SIG-M5 treated with dmso at 0.1 percent for 504 hours (cell line): ENCODE data around the gene SURF4.

Source experiments
- DNase-seq: peaks from one replicate; lab custom pipeline; 2025; ENCODE audit not compliant: unreplicated experiment; lab: John Stamatoyannopoulos, UW

Gene SURF4

DNA sequence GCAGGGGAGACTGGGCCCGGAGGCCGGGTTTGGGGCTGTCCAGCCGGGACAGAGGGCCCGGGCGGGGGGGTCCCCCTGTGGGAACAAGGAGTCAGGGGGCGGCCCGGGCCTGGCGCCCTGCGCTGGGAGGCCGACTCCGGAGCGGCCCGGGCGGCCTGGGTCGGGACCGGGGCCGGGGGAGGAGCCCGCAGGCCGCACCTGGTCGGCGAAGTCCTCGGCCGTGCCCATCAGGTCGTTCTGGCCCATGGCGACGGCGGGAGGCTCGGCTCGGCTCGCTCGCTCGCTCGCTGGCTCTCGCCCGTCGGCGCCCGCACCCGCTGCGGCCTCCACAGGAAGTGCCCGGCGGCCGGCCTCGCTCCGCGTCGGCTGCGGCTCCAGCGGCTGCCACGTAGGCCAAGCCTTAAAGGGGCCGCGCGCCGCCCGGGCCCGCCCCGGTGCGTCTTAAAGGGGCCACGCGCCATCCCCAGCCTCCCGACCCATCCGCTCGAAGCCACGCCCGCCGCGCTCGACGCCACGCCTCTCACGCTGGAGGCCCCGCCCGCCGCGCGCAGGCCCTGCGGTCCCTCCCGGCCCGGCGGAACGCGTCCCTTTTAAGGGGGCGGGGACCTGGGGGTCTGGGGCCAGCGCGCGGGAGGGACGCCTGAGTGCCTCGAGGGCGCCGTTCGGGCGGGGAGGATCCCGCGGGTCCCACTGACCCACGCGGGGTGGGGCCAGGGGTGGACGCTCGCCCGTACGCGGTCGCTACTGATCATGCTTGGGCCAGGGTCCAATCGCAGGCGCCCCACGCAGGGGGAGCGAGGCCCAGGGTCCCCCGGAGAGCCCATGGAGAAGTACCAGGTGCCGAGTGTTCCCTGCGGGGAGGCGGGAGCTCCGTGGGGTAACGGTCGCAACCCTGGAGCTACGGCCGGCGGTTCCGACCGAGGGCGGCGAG, at the start of gene SURF4, which contains the start of gene STKLD1:
Gene SURF4 (minus strand): TSS at position 337 of the 931 bp plus-strand sequence. CDS start 91 bp downstream, at position 246.
Gene STKLD1 (plus strand): TSS at position 643 of the 931 bp plus-strand sequence. CDS start 108 bp downstream, at position 751.
- DNase-seq = peak; percentile 83

- no peak for DNase-seq
Measured at GRCh38 chr9:133425049-133425632, 49.3 kb upstream of the SURF4 start.

- no peak for DNase-seq
Measured at GRCh38 chr9:133424187-133424586, 48.3 kb upstream of the SURF4 start.

DNA sequence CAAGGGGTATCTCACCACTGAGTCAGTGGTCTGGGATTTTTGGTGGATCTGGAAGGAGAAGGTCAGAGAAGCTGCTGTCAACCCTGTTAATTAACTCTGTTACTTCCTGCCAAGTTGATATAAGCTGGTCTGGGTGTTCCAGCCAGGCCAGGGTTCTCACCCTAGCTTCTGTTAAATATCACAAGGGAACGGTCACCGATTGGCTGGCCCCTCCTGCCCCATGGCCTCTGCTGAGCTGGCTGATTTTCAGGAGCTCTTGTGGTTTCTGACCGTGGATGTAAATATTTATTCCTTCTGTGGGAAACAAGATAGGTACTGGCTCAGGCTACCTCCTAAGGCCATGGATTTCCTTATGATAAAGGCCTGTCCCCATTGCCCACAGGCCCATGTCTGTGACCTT, 47.4 kb upstream of the SURF4 start:
- no peak for DNase-seq

DNA sequence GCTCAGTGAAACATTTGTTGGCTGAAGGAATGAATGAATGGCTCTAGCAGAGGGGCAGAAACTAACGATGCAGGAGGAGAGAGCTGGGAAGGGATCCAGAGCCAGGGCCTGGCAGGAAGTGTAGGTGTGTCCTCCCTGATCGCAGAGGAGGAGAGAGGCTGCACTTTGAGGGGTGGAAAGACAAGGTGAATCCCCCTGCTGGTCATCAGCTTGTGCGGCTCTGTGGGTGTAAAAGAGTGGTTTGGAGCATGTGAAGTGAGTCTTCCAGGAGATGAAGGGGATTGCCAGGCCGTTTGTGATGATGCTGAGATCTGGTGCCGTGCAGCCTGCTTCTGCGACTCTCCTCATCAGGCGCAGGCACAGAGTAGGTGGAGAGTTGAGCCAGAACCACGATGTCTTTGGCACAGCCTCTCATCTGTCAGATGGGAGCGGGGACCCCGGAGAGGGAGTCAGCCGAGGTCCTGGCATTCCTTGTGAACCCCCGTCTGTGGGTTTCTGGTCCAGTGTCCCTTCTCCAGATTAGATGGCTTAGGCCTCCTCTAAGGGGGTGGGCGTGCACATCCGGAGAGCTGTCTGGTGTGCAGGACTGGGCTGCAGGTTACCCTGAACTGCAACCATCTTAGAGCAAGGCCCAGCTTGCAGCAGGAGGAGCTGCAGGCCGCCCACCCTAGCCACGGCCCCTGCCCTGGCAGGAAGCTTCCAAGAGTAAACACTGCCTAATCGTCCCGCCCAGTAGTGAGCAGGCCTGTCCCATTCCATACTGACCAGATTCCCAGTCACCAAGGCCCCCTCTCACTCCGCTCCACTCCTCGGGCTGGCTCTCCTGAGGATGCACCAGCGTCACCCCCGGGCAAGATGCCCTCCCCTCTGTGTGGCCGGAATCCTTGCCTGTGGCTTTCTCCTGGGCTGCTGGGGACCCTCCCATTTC, 46.0 kb upstream of the SURF4 start, which contains the start of gene ADAMTS13:
Gene ADAMTS13 (plus strand): TSS at position 753 of the 928 bp plus-strand sequence. CDS start 77 bp downstream, at position 830.
- DNase-seq = no peak

GRCh38 chr9:133420392-133420827, 44.5 kb upstream of the SURF4 start:
- DNase-seq = no peak

- no peak for DNase-seq
Measured at GRCh38 chr9:133419005-133419404, 43.1 kb upstream of the SURF4 start.

DNA sequence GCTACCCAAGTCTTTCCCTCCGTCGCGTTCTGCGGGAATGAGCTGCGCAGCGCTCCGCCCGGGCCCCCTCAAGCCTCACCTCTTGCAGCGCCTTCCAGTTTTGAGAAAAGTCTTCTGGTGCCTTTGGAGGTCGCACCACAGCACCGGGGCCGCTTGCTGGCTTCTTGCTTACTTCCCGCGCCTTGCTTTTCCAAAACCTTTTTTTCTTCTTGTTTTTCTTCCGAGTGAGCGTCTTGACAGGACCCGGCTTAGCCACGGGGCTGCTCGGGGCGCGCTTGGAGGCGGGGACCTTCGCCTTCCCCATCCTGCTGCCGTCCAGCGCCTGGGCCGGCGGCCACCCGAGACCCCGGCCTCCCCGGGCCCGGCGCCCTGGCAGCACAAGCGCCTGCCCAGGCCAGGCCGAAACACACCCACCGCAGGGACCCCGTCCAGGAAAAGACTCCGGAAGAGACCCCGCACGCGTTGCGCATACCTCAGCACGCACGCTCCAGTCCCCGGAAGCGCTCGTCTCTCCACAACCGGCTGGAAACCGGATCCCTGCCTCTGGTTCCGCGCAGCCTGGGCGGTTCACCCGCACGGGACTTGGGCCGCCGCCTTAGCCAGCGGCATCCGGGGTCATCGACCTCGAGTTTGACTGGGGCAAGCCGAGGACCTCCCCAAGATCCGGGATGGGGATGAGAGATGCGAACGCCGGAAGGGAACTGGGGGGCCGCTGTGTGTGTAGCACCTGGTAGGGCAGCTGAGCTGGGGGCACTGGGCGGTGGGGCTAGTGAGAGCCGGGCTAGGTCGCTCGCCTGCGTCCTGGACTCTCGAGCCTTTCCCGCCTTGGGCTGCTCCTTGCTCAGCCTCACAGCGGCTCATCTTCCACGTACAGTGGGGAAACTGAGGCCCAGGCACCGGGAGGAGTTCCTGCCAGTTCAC, 41.9 kb upstream of the SURF4 start, which contains the start of gene REXO4:
Gene REXO4 (minus strand): TSS at position 470 of the 921 bp plus-strand sequence. CDS start 166 bp downstream, at position 304.
- DNase-seq = peak; percentile 82

DNA sequence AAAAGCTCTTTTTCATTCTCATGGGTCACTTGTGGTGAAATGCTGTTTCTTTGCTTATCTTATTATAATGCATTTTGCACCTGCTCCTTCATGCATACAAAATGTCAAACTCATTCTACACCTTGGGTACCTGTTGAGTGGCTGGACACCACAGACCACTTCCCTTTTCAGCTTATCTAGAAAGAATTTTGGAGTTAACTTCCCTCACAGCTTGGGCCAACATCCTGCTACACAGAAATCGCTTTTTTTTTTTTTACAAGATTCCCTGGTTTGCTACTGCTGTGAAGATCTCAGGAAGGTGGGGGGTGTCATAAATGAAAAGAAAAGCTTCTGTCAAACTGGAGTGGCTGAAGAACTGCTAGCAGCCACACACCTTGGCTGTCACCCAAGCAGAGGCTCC, 39.3 kb upstream of the SURF4 start:
- DNase-seq = no peak

- DNase-seq = no peak
Measured at GRCh38 chr9:133408042-133408441, 32.2 kb upstream of the SURF4 start.

- peak; percentile 71 for DNase-seq
Measured at GRCh38 chr9:133406480-133407307, 30.8 kb upstream of the SURF4 start.

DNA sequence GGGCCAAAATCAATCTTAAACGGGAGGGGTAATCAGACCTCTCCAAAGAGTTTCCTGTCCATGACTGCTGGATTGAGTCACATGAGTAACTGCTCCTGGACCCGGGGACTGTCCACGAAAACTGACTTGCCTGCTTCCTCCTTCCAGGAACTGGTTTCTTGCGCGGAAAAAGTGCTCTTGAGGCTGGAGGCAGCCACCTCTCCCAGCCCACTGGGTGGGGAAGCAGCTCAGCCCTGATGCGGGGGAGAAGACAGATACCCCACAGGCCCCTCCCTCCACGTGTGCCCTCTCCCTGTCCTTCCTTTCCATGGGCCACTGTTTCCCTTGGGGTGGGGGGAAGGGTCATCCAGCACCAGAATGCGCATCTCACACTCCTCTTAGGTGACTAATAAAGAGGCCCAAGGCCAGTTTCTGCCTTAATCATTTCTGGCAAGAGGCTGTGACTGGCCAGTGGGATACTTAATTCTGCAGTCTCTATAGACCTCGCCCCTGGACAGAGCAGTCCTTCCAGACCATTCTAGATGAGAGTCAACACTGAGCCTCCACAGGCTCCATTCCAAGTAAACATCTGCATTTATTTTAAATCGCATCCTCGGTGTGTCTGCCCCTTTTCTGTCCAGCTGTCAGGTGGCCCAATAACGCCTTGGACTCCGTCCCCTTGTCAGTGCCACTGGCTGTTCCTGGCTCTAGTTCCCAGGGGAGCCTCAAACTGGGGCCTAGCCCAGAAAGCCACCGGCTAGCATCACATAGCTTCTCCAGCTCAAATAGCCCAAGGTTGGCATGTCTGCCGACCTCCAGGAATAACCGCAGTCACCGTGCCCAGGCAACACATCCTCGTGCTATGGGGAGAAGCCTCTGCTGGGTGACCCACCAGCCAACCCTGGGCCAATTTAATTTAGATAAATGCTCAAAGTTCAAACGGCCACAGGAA, 29.9 kb upstream of the SURF4 start:
- no peak for DNase-seq

GRCh38 chr9:133404454-133405002, 28.7 kb upstream of the SURF4 start:
- DNase-seq = no peak

- peak; percentile 53 for DNase-seq
Measured at GRCh38 chr9:133403766-133404453, 28.1 kb upstream of the SURF4 start.

DNA sequence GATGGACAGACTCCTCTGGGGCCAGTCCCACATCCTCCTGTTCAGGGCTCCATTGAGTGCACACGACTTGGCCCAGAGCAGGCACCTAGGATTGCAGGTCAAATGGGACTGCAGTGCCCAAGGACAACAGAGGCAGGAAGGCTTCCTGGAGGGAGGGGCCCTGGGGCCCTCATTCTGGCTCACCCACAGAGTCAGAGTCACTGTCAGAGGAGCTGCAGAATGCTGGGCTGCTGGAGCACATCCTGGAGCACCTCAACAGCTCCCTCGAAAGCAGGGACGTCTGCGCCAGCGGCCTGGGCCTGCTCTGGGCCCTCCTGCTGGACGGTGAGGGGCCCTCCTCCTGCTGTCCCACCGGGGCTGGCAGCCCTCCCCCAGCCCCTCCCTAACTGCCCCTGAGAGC, 26.8 kb upstream of the SURF4 start:
- no peak for DNase-seq

GRCh38 chr9:133401588-133401987, 25.7 kb upstream of the SURF4 start:
- no peak for DNase-seq

GRCh38 chr9:133400292-133400691, 24.4 kb upstream of the SURF4 start:
- no peak for DNase-seq
